Mesenchymal stem cell (in vitro differentiated cells and primary cell): ENCODE data around the gene DAGLA.

Experiments used
- DNase-seq: peaks from one replicate; pipeline ENCODE4 v3.0.0-alpha.2; 2013
- H2AFZ ChIP-seq: one replicate; pipeline ENCODE4 v1.6.1; 2013; ENCODE audit warnings: low read depth, mild to moderate bottlenecking, control low read depth, inconsistent platforms, low read length, moderate library complexity
- H2AK5ac ChIP-seq: 2 replicates; pipeline ENCODE4 v1.6.1; 2013; ENCODE audit warnings: low read length, moderate library complexity, mild to moderate bottlenecking, inconsistent platforms; ENCODE audit not compliant: severe bottlenecking
- H2BK120ac ChIP-seq: one replicate; pipeline ENCODE4 v1.6.1; 2013; ENCODE audit warnings: low read depth, mild to moderate bottlenecking, inconsistent platforms, low read length, moderate library complexity
- H2BK12ac ChIP-seq, 2 experiments: one replicate each; pipeline ENCODE4 v1.6.1; 2013; ENCODE audit warnings: inconsistent platforms in 2 of 2, low read length in 2 of 2, mild to moderate bottlenecking in 2 of 2, moderate library complexity in 2 of 2, control low read depth in 1 of 2
- H2BK15ac ChIP-seq: one replicate; pipeline ENCODE4 v1.6.1; 2013; ENCODE audit warnings: mild to moderate bottlenecking, low read depth, inconsistent platforms; ENCODE audit not compliant: poor library complexity, severe bottlenecking
- H2BK5ac ChIP-seq: 2 replicates; pipeline ENCODE4 v1.6.1; 2013; ENCODE audit warnings: low read depth, mild to moderate bottlenecking, low read length, control low read depth, inconsistent platforms; ENCODE audit not compliant: poor library complexity, severe bottlenecking
- H3K14ac ChIP-seq, 2 experiments: one replicate each; pipeline ENCODE4 v1.6.1; 2013; ENCODE audit warnings: inconsistent platforms in 2 of 2, low read length in 2 of 2, control low read depth in 1 of 2, mild to moderate bottlenecking in 1 of 2, moderate library complexity in 1 of 2
- H3K18ac ChIP-seq, 2 experiments: one replicate each; pipeline ENCODE4 v1.6.1; 2013; ENCODE audit warnings: inconsistent platforms in 2 of 2, low read length in 2 of 2, control low read depth in 1 of 2, low read depth in 1 of 2, mild to moderate bottlenecking in 1 of 2
- H3K23ac ChIP-seq, 2 experiments: one replicate each; pipeline ENCODE4 v1.6.1; 2013; ENCODE audit warnings: inconsistent platforms in 2 of 2, low read length in 2 of 2, mild to moderate bottlenecking in 2 of 2, moderate library complexity in 2 of 2, control low read depth in 1 of 2
- H3K27ac ChIP-seq: 2 replicates; pipeline ENCODE4 v1.5.1; 2013; ENCODE audit warnings: mild to moderate bottlenecking, moderate library complexity, low read length, control low read depth, inconsistent platforms; ENCODE audit not compliant: poor library complexity, severe bottlenecking
- H3K27me3 ChIP-seq, 2 experiments: 2 replicates each; pipeline versions ENCODE4 v1.6.1 to v1.7.0; 2013; ENCODE audit warnings: low read length in 2 of 2, mild to moderate bottlenecking in 2 of 2, moderate library complexity in 2 of 2, control low read depth in 1 of 2, inconsistent platforms in 1 of 2; ENCODE audit not compliant: control insufficient read depth in 1 of 2, insufficient read depth in 1 of 2
- H3K36me3 ChIP-seq, 2 experiments: 2 replicates each; pipeline versions ENCODE4 v1.6.1 to v1.7.0; 2013; ENCODE audit warnings: low read length in 2 of 2, control low read depth in 1 of 2, inconsistent platforms in 1 of 2, low read depth in 1 of 2, mild to moderate bottlenecking in 1 of 2; ENCODE audit not compliant: insufficient read depth in 2 of 2, control insufficient read depth in 1 of 2
- H3K4ac ChIP-seq, 2 experiments: one replicate each; pipeline ENCODE4 v1.6.1; 2013; ENCODE audit warnings: inconsistent platforms in 2 of 2, low read length in 2 of 2, mild to moderate bottlenecking in 2 of 2, moderate library complexity in 2 of 2, control low read depth in 1 of 2, low read depth in 1 of 2
- H3K4me1 ChIP-seq: 2 replicates; pipeline ENCODE4 v1.6.1; 2013; ENCODE audit warnings: low read depth, low read length, control low read depth; ENCODE audit not compliant: control insufficient read depth, insufficient read depth
- H3K4me2 ChIP-seq: 2 replicates; pipeline ENCODE4 v1.6.1; 2013; ENCODE audit warnings: low read length, mild to moderate bottlenecking, inconsistent platforms; ENCODE audit not compliant: poor library complexity, severe bottlenecking
- H3K4me3 ChIP-seq, 2 experiments: 2 replicates each; pipeline versions ENCODE4 v1.5.1 to v1.7.0; 2013; ENCODE audit warnings: low read length in 2 of 2, mild to moderate bottlenecking in 2 of 2, control low read depth in 1 of 2, low read depth in 1 of 2; ENCODE audit not compliant: insufficient read depth in 1 of 2
- H3K79me1 ChIP-seq: replicated peaks from 2 replicates; pipeline ENCODE4 v1.6.1; 2013; ENCODE audit warnings: mild to moderate bottlenecking, control low read depth, low read length, inconsistent platforms; ENCODE audit not compliant: poor library complexity, severe bottlenecking
- H3K9ac ChIP-seq: 2 replicates; pipeline ENCODE4 v1.7.0; 2013; ENCODE audit warnings: mild to moderate bottlenecking, low read length, moderate library complexity
- H3K9me3 ChIP-seq: 2 replicates; pipeline ENCODE4 v1.7.0; 2013; ENCODE audit warnings: mild to moderate bottlenecking, low read length; ENCODE audit not compliant: control insufficient read depth
- H4K8ac ChIP-seq: one replicate; pipeline ENCODE4 v1.6.1; 2013; ENCODE audit warnings: inconsistent platforms, mild to moderate bottlenecking, low read length, moderate library complexity
- H4K91ac ChIP-seq: one replicate; pipeline ENCODE4 v1.6.1; 2013; ENCODE audit warnings: mild to moderate bottlenecking, low read length, inconsistent platforms
- WGBS: methylation state at CpG from one replicate; pipeline ENCODE4 v1.1.7; 2013; ENCODE audit warnings: mixed read lengths; 5-methylcytosine and 5-hydroxymethylcytosine counted together

Gene DAGLA

DNA sequence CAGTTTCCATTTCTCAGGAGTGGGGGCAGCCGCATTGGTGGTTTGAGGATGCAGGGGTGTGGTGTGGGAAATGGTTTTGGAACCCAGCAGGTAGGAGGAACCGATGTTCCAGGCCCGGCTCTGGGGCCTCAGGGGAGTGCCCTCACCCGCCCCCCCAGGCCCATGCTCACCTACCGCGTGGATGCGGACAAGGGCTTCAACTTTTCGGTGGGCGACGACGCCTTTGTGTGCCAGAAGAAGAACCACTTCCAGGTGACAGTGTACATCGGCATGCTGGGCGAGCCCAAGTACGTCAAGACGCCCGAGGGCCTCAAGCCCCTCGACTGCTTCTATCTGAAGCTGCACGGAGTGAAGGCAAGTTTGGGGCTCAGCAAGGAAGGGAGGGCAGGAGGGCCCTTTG, 93.6 kb downstream of the DAGLA start:
- H2AFZ ChIP-seq = no peak overlapping the region
- no peak overlapping the region for H2BK5ac ChIP-seq
- H3K4me2 ChIP-seq = no peak overlapping the region
- no peak overlapping the region for H3K23ac ChIP-seq
- no peak overlapping the region for H3K9ac ChIP-seq
- H3K4ac ChIP-seq = no peak overlapping the region
- H2BK12ac ChIP-seq = no peak overlapping the region
- peaks cover 0 to 49% of the 10 kb centered on the region in 2 experiments for H3K27me3 ChIP-seq
- no peak for DNase-seq
- H3K27ac ChIP-seq = no peak overlapping the region
- peaks cover 56% of the 10 kb centered on the region for H3K4me1 ChIP-seq
- no peak overlapping the region for H3K4me3 ChIP-seq
- no peak overlapping the region for H2AK5ac ChIP-seq
- no peak overlapping the region for H3K18ac ChIP-seq
- no peak overlapping the region for H2BK120ac ChIP-seq
- H4K8ac ChIP-seq = no peak overlapping the region
- peak overlapping the region; percentile 19 for H4K91ac ChIP-seq
- H3K14ac ChIP-seq = no peak overlapping the region
- WGBS = 89% methylated on average over 18 of the region's 18 CpGs
- no peaks in the 10 kb centered on the region for H3K9me3 ChIP-seq
- no peak overlapping the region for H2BK15ac ChIP-seq
- H3K36me3 ChIP-seq = peaks cover 0 to 75% of the 10 kb centered on the region in 2 experiments
- H3K79me1 ChIP-seq = peaks cover 18% of the 10 kb centered on the region

GRCh38 chr11:61774411-61774810, 94.2 kb downstream of the DAGLA start:
- Histone ChIP-seq H3K4me3 (no peak overlapping the region), H3K4me1 (peaks cover 50% of the 10 kb centered on the region), H3K9me3 (no peaks in the 10 kb centered on the region), H2BK120ac (no peak overlapping the region), H2AK5ac (no peak overlapping the region), H2AFZ (no peak overlapping the region), H4K8ac (no peak overlapping the region), H3K4me2 (no peak overlapping the region), H3K14ac (no peak overlapping the region), H3K36me3 (peaks cover 0 to 81% of the 10 kb centered on the region in 2 experiments), H3K4ac (no peak overlapping the region), H2BK5ac (no peak overlapping the region), H3K79me1 (peaks cover 13% of the 10 kb centered on the region), H2BK15ac (no peak overlapping the region), H4K91ac (no peak overlapping the region), H3K27me3 (peaks cover 0 to 55% of the 10 kb centered on the region in 2 experiments), H3K18ac (no peak overlapping the region), H3K23ac (no peak overlapping the region), H2BK12ac (no peak overlapping the region), H3K9ac (no peak overlapping the region), H3K27ac (no peak overlapping the region)
- no peak for DNase-seq
- WGBS = 94% methylated on average over 10 of the region's 12 CpGs

GRCh38 chr11:61775106-61775505, 94.9 kb downstream of the DAGLA start:
- Histone ChIP-seq H3K36me3 (peaks cover 0 to 88% of the 10 kb centered on the region in 2 experiments), H3K9me3 (no peaks in the 10 kb centered on the region), H3K27ac (no peak overlapping the region), H3K9ac (no peak overlapping the region), H3K14ac (no peak overlapping the region), H2BK120ac (no peak overlapping the region), H4K91ac (no peak overlapping the region), H3K4me3 (no peak overlapping the region), H2AFZ (no peak overlapping the region), H2BK12ac (no peak overlapping the region), H3K23ac (no peak overlapping the region), H3K4me2 (no peak overlapping the region), H3K27me3 (peaks cover 0 to 55% of the 10 kb centered on the region in 2 experiments), H2AK5ac (no peak overlapping the region), H3K79me1 (peaks cover 11% of the 10 kb centered on the region), H2BK5ac (no peak overlapping the region), H2BK15ac (no peak overlapping the region), H3K4me1 (peaks cover 45% of the 10 kb centered on the region), H3K4ac (no peak overlapping the region), H4K8ac (no peak overlapping the region), H3K18ac (no peak overlapping the region)
- DNase-seq = no peak
- 94% methylated on average over 6 of the region's 6 CpGs for WGBS

- no peak overlapping the region for H3K23ac ChIP-seq
- no peak for DNase-seq
- H3K27ac ChIP-seq = no peak overlapping the region
- H3K9ac ChIP-seq = no peak overlapping the region
- peaks cover 8% of the 10 kb centered on the region for H3K79me1 ChIP-seq
- H3K9me3 ChIP-seq = no peaks in the 10 kb centered on the region
- H4K91ac ChIP-seq = peak overlapping the region; percentile 43
- H3K4ac ChIP-seq = no peak overlapping the region
- no peak overlapping the region for H3K4me2 ChIP-seq
- no peak overlapping the region for H2AFZ ChIP-seq
- H3K4me3 ChIP-seq = no peak overlapping the region
- H3K4me1 ChIP-seq = peaks cover 41% of the 10 kb centered on the region
- H3K18ac ChIP-seq = no peak overlapping the region
- peak overlapping the region; percentile 92 for H2BK15ac ChIP-seq
- no peak overlapping the region for H2BK120ac ChIP-seq
- no peak overlapping the region for H4K8ac ChIP-seq
- H2BK5ac ChIP-seq = no peak overlapping the region
- 91% methylated on average over 20 of the region's 20 CpGs for WGBS
- H3K36me3 ChIP-seq = peaks cover 0 to 91% of the 10 kb centered on the region in 2 experiments
- no peak overlapping the region for H2BK12ac ChIP-seq
- H3K14ac ChIP-seq = peak overlapping the region in 1 of 2 experiments; percentile 63
- peaks cover 0 to 51% of the 10 kb centered on the region in 2 experiments for H3K27me3 ChIP-seq
- H2AK5ac ChIP-seq = no peak overlapping the region
Observed at GRCh38 chr11:61775606-61776554, 95.7 kb downstream of the DAGLA start.
